Neural crest cell (in vitro differentiated cells): ENCODE data around the gene SIRT5. TPM values are rescaled to one million over a fixed set of nuclear protein-coding genes. Genes with fewer than 3 reads are reported as not detected.

Experiments
- DNase-seq: peaks from one replicate; pipeline ENCODE4 v3.0.0; 2021; ENCODE audit warnings: low read depth, mixed read lengths, low spot score
- H3K27ac Mint-ChIP-seq: one replicate; pipeline ENCODE4 v1.8.0; 2021; ENCODE audit warnings: mild to moderate bottlenecking, mixed read lengths; ENCODE audit not compliant: unreplicated experiment
- H3K27me3 Mint-ChIP-seq: 2 replicates; pipeline ENCODE4 v1.8.0; 2021; ENCODE audit warnings: low read depth, mild to moderate bottlenecking, mixed read lengths
- H3K36me3 Mint-ChIP-seq: 2 replicates; pipeline ENCODE4 v1.8.0; 2021; ENCODE audit warnings: low read depth, mild to moderate bottlenecking, mixed read lengths
- H3K4me1 Mint-ChIP-seq: 2 replicates; pipeline ENCODE4 v1.8.0; 2021; ENCODE audit warnings: mixed read lengths
- H3K4me3 Mint-ChIP-seq: one replicate; pipeline ENCODE4 v1.8.0; 2021; ENCODE audit warnings: mild to moderate bottlenecking, mixed read lengths
- H3K9me3 Mint-ChIP-seq: 2 replicates; pipeline ENCODE4 v1.8.0; 2021; ENCODE audit warnings: mixed read lengths
- CTCF ChIP-seq: fragments of 200-600 bp; sonication (generic); conservative IDR thresholded peaks from 2 replicates; pipeline ENCODE4 v1.5.0; 2021; ENCODE audit warnings: antibody characterized with exemption, mild to moderate bottlenecking
- total RNA-seq: library from RNA; stranded (reverse); gene quantifications from 2 replicates; pipeline ENCODE4 v1.2.1, GENCODE V29; 2021

SIRT5 gene
- total RNA-seq, 1 donor from 2014 or later, result 8.8 TPM

GRCh38 chr6:13553646-13554045 is 20.8 kb upstream of the SIRT5 start:
- Mint-ChIP-seq H3K4me3 (no peak overlapping the region), H3K27ac (no peak overlapping the region), H3K4me1 (peaks cover 11% of the 10 kb centered on the region), H3K27me3 (no peaks in the 10 kb centered on the region), H3K36me3 (no peaks in the 10 kb centered on the region), H3K9me3 (no peaks in the 10 kb centered on the region)
- no peak for TF ChIP-seq CTCF
- no peak for DNase-seq

- no peak for DNase-seq
Observed at GRCh38 chr6:13554929-13555333, 19.5 kb upstream of the SIRT5 start.

GRCh38 chr6:13557841-13558240 is 16.6 kb upstream of the SIRT5 start:
- peaks cover 41% of the 10 kb centered on the region for H3K4me1 Mint-ChIP-seq
- peaks cover 2% of the 10 kb centered on the region for H3K9me3 Mint-ChIP-seq
- TF ChIP-seq CTCF, result no peak
- H3K36me3 Mint-ChIP-seq, result no peaks in the 10 kb centered on the region
- H3K4me3 Mint-ChIP-seq, result no peak overlapping the region
- no peak for DNase-seq
- H3K27ac Mint-ChIP-seq, result no peak overlapping the region
- H3K27me3 Mint-ChIP-seq, result no peaks in the 10 kb centered on the region

More at GRCh38 chr6:13554929-13555333, 19.5 kb upstream of the SIRT5 start:
- Mint-ChIP-seq H3K27me3 (no peaks in the 10 kb centered on the region), H3K27ac (peak overlapping the region; percentile 10), H3K4me1 (peaks cover 20% of the 10 kb centered on the region), H3K4me3 (no peak overlapping the region), H3K9me3 (no peaks in the 10 kb centered on the region), H3K36me3 (no peaks in the 10 kb centered on the region)
- TF ChIP-seq CTCF, result no peak

GRCh38 chr6:13558718-13559117 is 15.7 kb upstream of the SIRT5 start:
- Mint-ChIP-seq H3K4me3 (no peak overlapping the region), H3K27ac (no peak overlapping the region), H3K27me3 (no peaks in the 10 kb centered on the region), H3K4me1 (peaks cover 41% of the 10 kb centered on the region), H3K9me3 (peaks cover 2% of the 10 kb centered on the region), H3K36me3 (no peaks in the 10 kb centered on the region)
- DNase-seq, result no peak
- TF ChIP-seq CTCF, result no peak

GRCh38 chr6:13559251-13559650 is 15.2 kb upstream of the SIRT5 start:
- no peak for DNase-seq
- Mint-ChIP-seq H3K4me3 (no peak overlapping the region), H3K4me1 (peaks cover 41% of the 10 kb centered on the region), H3K27ac (no peak overlapping the region), H3K36me3 (no peaks in the 10 kb centered on the region), H3K9me3 (peaks cover 2% of the 10 kb centered on the region), H3K27me3 (no peaks in the 10 kb centered on the region)
- TF ChIP-seq CTCF, result no peak
